NCI-H128 (cell line): ENCODE measurements around the gene SKI.
"Not testable (repeated sequence)": the region's sequence is repeated elsewhere in the genome, so short reads cannot be mapped to it uniquely, and the experiment has no call there.

Experiments
- DNase-seq: peaks from one replicate; lab custom pipeline; 2025; ENCODE audit not compliant: unreplicated experiment; lab: John Stamatoyannopoulos, UW

SKI gene

GRCh38 chr1:2241820-2242219 is 13.7 kb downstream of the SKI start:
- no peak for DNase-seq

- DNase-seq: no peak
Measured at GRCh38 chr1:2242814-2243725, 15.0 kb downstream of the SKI start.

GRCh38 chr1:2247045-2247394 is 18.9 kb downstream of the SKI start:
- DNase-seq: not testable (repeated sequence)

- no peak for DNase-seq
Measured at GRCh38 chr1:2247760-2248126, 19.6 kb downstream of the SKI start.

- no peak for DNase-seq
Measured at GRCh38 chr1:2248127-2248826, 20.2 kb downstream of the SKI start.

- DNase-seq: no peak
Measured at GRCh38 chr1:2248854-2249558, 20.9 kb downstream of the SKI start.

- DNase-seq: no peak
Measured at GRCh38 chr1:2249559-2249906, 21.4 kb downstream of the SKI start.

GRCh38 chr1:2250721-2251281 is 22.7 kb downstream of the SKI start:
- no peak for DNase-seq

GRCh38 chr1:2251363-2251762 is 23.2 kb downstream of the SKI start:
- no peak for DNase-seq

- no peak for DNase-seq
Measured at GRCh38 chr1:2251786-2252185, 23.7 kb downstream of the SKI start.

- DNase-seq: no peak
Measured at GRCh38 chr1:2252423-2252822, 24.3 kb downstream of the SKI start.

GRCh38 chr1:2253036-2253796 is 25.1 kb downstream of the SKI start:
- no peak for DNase-seq

GRCh38 chr1:2253797-2254480 is 25.8 kb downstream of the SKI start:
- DNase-seq: no peak

- no peak for DNase-seq
Measured at GRCh38 chr1:2255047-2255419, 26.9 kb downstream of the SKI start.

- DNase-seq: no peak
Measured at GRCh38 chr1:2255420-2256369, 27.6 kb downstream of the SKI start.

- DNase-seq: no peak
Measured at GRCh38 chr1:2256435-2257244, 28.5 kb downstream of the SKI start.

- DNase-seq: no peak
Measured at GRCh38 chr1:2257245-2257627, 29.1 kb downstream of the SKI start.

- no peak for DNase-seq
Measured at GRCh38 chr1:2258122-2258681, 30.1 kb downstream of the SKI start.
